Small intestine (tissue), 7 donors: ENCODE data around the gene TSFM. TPM values are rescaled to one million over a fixed set of nuclear protein-coding genes. Genes with fewer than 3 reads are reported as not detected.

Experiments used
- DNase-seq, 2 donors: peaks; one replicate each; pipeline versions ENCODE4 v3.0.0 to v3.0.0-alpha.2; 2013
- FAIRE-seq: peaks from 2 replicates; lab custom pipeline; 2012; peaks lifted over from hg19 to GRCh38; lab: Jason Lieb, UNC
- H3K27ac ChIP-seq, 3 donors: one replicate each; pipeline ENCODE4 v1.5.1; 2013; ENCODE audit warnings: low read length in 2 of 3, mild to moderate bottlenecking in 2 of 3, control low read depth in 1 of 3, inconsistent platforms in 1 of 3, low read depth in 1 of 3, moderate library complexity in 1 of 3
- H3K27me3 ChIP-seq, 3 donors: one replicate each; pipeline ENCODE4 v1.6.1; 2013; ENCODE audit warnings: low read length in 3 of 3, inconsistent platforms in 1 of 3; ENCODE audit not compliant: control insufficient read depth in 3 of 3, insufficient read depth in 3 of 3
- H3K36me3 ChIP-seq, 3 donors: one replicate each; pipeline ENCODE4 v1.6.1; 2013; ENCODE audit warnings: low read length in 3 of 3, inconsistent platforms in 1 of 3, low read depth in 1 of 3, mild to moderate bottlenecking in 1 of 3, moderate library complexity in 1 of 3; ENCODE audit not compliant: control insufficient read depth in 3 of 3, insufficient read depth in 2 of 3
- H3K4me1 ChIP-seq, 3 donors: one replicate each; pipeline ENCODE4 v1.6.1; 2013; ENCODE audit warnings: low read length in 2 of 3, inconsistent platforms in 1 of 3, low read depth in 1 of 3, mild to moderate bottlenecking in 1 of 3, moderate library complexity in 1 of 3; ENCODE audit not compliant: control insufficient read depth in 3 of 3, insufficient read depth in 2 of 3
- H3K4me3 ChIP-seq, 3 donors: one replicate each; pipeline ENCODE4 v1.5.1; 2013; ENCODE audit warnings: low read length in 3 of 3, control low read depth in 1 of 3, inconsistent platforms in 1 of 3, low read depth in 1 of 3, mild to moderate bottlenecking in 1 of 3, moderate library complexity in 1 of 3
- H3K9me3 ChIP-seq, 2 donors: one replicate each; pipeline ENCODE4 v1.6.1; 2013; ENCODE audit warnings: low read depth in 1 of 2, low read length in 1 of 2; ENCODE audit not compliant: control insufficient read depth in 2 of 2, insufficient read depth in 1 of 2
- WGBS, 3 donors: extraction: QIAGEN DNeasy Blood & Tissue Kit; methylation state at CpG; one replicate each; pipeline ENCODE4 v1.1.7; 2013; 5-methylcytosine and 5-hydroxymethylcytosine counted together
- polyA plus RNA-seq, 4 donors: library from polyadenylated mRNA; stranded (reverse) in 3 of 4; unstranded in 1 of 4; fragments of 200-250 nt in 3 of 4; fragments of 120-200 nt in 1 of 4; gene quantifications; one replicate each; pipeline versions ENCODE4 v1.2.1 to v1.2.3, GENCODE V29; 2013
- donor health status: healthy with polysubstance abuse.
- donor health status: control.
- donor health status: control.
- donor health status: Bipolar disorder and iron deficiency.
- donor health status: healthy.

TSFM gene
- polyA plus RNA-seq, 4 donors, result 22.4 to 52.4 (median 35.4) TPM

DNA sequence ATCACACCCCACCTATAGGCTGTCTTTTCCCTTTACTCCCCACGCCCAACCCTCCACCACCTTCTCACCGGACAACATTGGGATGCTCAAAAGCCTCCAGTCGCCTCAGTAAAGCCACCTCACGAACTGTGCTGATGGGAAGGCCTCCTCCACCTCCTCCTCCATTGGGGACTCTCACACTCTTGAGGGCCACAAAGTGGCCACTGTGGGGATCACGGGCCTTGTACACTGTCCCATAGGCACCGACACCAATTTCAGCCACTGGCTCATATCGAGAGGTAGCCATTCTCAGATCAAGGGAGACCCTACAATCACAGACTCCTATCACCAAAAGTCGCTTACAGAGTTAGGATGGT lies 31.2 kb upstream of the TSFM start:
- Histone ChIP-seq H3K27ac (peak overlapping the region in 2 of 3 donors; percentile 67 to 98), H3K27me3 (no peaks in the 10 kb centered on the region), H3K4me1 (peaks cover 0 to 28% (median 2%) of the 10 kb centered on the region in 3 donors), H3K36me3 (peaks cover 3 to 41% (median 11%) of the 10 kb centered on the region in 3 donors), H3K4me3 (peak overlapping the region; percentile 32 to 87 (median 49)), H3K9me3 (no peaks in the 10 kb centered on the region)
- no peak for DNase-seq
- no peak for FAIRE-seq
- 10 to 19% (median 17%) methylated on average over 8 of the region's 8 CpGs for WGBS, 3 donors

DNA sequence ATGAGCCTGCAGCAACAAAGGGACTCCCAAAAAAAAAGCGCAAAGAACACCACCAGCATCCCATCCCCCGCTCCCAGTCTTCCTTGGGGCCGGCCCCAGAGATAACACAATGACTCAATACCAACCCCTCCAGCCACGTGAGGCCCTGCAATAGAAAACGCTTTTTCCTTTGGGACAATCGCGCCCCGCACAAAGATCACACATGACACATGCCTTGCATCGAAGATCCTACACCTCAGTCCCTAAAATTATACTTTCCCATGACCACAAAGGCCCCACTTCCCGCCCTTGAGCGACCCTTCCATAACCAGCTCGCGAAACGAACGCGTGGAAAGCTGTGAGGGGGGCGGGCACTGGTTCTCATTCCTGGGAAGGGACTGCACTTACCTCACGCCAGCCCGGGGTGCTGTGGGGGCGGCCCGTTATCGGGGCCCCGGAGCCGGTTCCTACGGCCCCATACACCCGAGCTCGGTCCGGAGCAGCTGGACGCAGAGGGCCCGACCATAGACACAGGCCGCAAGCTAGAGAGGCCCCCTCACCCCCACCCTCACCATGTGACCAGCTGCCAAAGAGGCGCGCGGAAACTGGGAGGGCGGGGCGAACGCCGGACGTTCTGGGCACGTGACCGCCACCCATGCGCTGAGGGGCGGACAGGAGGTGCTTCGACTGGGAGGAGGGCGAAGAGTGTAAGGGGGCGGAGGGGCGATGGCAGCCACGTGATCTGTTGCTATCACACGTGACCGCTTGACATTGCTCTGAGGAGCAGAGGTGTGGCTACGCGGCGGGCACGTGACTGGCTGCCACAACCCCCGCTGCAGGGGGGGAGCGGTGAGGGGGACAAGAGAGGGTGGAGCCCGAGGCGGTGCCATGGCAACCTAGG lies 30.6 kb upstream of the TSFM start, which contains the start of gene CDK4:
CDK4 (minus strand) TSS at position 523 of the 880 bp plus-strand sequence. CDS start 593 bp downstream, outside the sequence.
- FAIRE-seq, result no peak
- peaks cover 3 to 35% (median 11%) of the 10 kb centered on the region in 3 donors for H3K36me3 ChIP-seq
- no peaks in the 10 kb centered on the region for H3K27me3 ChIP-seq
- H3K9me3 ChIP-seq, result no peaks in the 10 kb centered on the region
- 0 to 1% (median 1%) methylated on average over 53 to 58 of the region's 58 CpGs for WGBS, 3 donors
- H3K27ac ChIP-seq, result peak within 1 kb of the TSS in 2 of 3 donors; percentile 67 to 98
- peak within 1 kb of the TSS; percentile 32 to 87 (median 49) for H3K4me3 ChIP-seq
- peaks cover 2 to 28% (median 2%) of the 10 kb centered on the region in 3 donors for H3K4me1 ChIP-seq
- DNase-seq, result peak; percentile 99 to 100

DNA sequence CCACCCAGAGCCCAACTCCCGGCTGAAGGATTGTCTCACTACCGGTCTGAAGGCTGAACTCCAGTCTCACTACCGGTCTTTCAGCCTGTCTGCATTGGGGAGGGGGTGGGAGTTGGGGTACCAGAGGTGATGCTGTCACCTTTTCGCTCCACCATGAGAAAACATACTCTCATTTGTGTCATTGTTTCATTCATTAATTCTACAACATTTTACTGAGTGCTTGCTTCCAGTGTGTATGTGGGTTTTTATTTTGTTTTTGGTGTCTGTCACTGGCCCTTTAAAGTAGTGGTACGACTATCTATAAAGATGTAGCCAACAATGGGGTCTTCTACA lies 30.0 kb upstream of the TSFM start:
- peak overlapping the region in 2 of 3 donors; percentile 25 to 49 for H3K4me3 ChIP-seq
- peaks cover 3 to 36% (median 9%) of the 10 kb centered on the region in 3 donors for H3K36me3 ChIP-seq
- DNase-seq (no peak), FAIRE-seq (no peak)
- 0 to 3% (median 1%) methylated on average over 5 of the region's 5 CpGs for WGBS, 3 donors
- no peaks in the 10 kb centered on the region for H3K27me3 ChIP-seq
- no peaks in the 10 kb centered on the region for H3K9me3 ChIP-seq
- H3K4me1 ChIP-seq, result peaks cover 2 to 28% (median 2%) of the 10 kb centered on the region in 3 donors
- H3K27ac ChIP-seq, result peak overlapping the region in 2 of 3 donors; percentile 52 to 82

DNA sequence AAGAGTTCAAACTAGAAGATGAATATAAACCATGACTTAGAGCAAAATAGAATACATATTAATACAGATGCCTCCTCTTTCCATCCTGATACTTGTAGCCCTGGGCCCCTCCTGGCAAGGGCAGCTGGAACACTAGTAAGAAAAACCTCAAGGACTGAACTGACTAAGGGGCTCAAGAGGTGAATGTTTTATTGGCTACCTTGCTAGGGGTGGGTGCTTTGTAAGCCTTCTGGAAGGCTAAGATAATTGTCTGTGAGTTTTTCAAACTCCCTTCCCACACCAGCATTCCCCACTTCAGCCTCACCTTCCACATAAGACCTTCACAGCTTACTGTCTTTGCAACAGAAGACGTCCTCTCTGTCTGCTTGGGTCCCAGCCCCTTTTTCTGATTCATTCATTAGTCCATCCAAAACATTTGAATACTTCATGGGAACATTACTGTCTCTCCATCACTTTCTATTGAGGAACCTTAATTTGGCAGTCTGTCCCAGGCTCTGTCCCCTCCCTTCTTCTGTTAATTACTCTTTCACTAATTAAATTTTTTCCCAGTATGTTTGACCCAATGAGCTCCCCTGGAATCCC lies 28.7 kb upstream of the TSFM start:
- FAIRE-seq (no peak), DNase-seq (no peak)
- Histone ChIP-seq H3K27ac (peak overlapping the region in 1 of 3 donors; percentile 87), H3K36me3 (peaks cover 3 to 37% (median 3%) of the 10 kb centered on the region in 3 donors), H3K4me3 (no peak overlapping the region), H3K4me1 (peaks cover 2 to 28% (median 2%) of the 10 kb centered on the region in 3 donors), H3K27me3 (no peaks in the 10 kb centered on the region), H3K9me3 (no peaks in the 10 kb centered on the region)
- 26 to 36% (median 32%) methylated on average over 1 of the region's 1 CpG for WGBS, 3 donors

DNA sequence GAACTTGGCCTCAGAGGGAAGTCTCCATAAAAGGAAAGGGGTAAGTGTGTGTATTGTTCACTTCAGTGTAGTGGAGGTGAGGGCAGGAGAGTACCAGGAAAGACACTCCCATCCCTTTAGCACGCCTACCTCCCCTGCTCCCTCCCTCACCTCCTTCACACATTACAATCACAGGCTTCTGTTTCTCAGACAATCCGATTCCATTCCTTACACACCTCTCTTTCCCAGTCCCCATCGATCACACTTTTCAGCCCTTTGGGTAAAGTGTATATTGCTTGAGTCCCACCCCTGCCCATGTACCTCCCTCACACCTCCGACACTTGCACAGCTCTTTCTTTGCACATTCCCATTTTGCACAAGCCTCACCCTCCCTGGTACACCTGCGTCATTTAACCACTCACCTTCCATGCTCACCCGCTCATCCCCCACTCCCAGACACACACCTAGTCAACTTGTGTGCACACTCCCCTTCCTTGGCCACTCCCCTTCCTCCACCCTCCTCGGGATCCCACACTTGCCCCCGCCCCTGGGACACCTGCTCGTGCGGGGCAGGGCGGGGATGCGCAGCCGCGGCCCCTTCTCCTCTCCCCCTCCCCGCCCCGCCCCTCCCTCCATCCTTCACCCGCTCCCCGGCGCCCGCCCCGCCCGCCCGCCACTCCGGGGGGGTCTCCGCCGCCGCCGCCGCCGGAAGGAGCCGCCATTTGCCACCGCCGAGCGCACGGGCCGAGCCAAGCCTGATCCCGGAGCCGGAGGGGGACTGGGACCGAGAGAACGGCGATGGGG lies 28.0 kb upstream of the TSFM start, which contains the start of gene MARCHF9:
MARCHF9 (plus strand) TSS at position 693 of the 783 bp plus-strand sequence. CDS start 426 bp downstream, outside the sequence.
- WGBS, 3 donors, result 0 to 1% (median 1%) methylated on average over 19 to 41 of the region's 41 CpGs
- Histone ChIP-seq H3K9me3 (no peaks in the 10 kb centered on the region), H3K4me3 (peak within 1 kb of the TSS; percentile 60 to 85 (median 79)), H3K4me1 (peaks cover 2 to 28% (median 2%) of the 10 kb centered on the region in 3 donors), H3K27me3 (no peaks in the 10 kb centered on the region), H3K27ac (peak within 1 kb of the TSS; percentile 15 to 87 (median 41)), H3K36me3 (peaks cover 0 to 34% (median 3%) of the 10 kb centered on the region in 3 donors)
- DNase-seq (peak; percentile 88 to 93), FAIRE-seq (no peak)

DNA sequence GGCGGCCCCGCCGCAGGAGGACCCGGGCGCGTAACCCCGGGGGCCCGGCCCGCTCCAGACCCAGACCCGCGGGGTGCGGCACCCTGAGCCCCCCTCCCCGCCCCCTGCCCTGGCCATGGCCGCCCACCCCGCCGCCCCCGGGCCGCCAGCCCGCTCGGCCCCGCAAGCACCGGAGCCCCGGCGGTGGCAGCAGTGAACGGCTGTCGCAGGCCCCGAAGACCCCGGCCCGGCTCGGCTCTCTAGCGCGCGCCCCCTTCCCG lies 27.5 kb upstream of the TSFM start:
- Histone ChIP-seq H3K9me3 (no peaks in the 10 kb centered on the region), H3K27me3 (no peaks in the 10 kb centered on the region), H3K27ac (peak overlapping the region in 1 of 3 donors; percentile 87), H3K36me3 (peaks cover 0 to 30% (median 3%) of the 10 kb centered on the region in 3 donors), H3K4me3 (peak overlapping the region; percentile 60 to 85 (median 79)), H3K4me1 (peaks cover 2 to 28% (median 2%) of the 10 kb centered on the region in 3 donors)
- no peak for FAIRE-seq
- 0% methylated on average over 1 to 34 of the region's 34 CpGs for WGBS, 3 donors
- DNase-seq, result no peak

DNA sequence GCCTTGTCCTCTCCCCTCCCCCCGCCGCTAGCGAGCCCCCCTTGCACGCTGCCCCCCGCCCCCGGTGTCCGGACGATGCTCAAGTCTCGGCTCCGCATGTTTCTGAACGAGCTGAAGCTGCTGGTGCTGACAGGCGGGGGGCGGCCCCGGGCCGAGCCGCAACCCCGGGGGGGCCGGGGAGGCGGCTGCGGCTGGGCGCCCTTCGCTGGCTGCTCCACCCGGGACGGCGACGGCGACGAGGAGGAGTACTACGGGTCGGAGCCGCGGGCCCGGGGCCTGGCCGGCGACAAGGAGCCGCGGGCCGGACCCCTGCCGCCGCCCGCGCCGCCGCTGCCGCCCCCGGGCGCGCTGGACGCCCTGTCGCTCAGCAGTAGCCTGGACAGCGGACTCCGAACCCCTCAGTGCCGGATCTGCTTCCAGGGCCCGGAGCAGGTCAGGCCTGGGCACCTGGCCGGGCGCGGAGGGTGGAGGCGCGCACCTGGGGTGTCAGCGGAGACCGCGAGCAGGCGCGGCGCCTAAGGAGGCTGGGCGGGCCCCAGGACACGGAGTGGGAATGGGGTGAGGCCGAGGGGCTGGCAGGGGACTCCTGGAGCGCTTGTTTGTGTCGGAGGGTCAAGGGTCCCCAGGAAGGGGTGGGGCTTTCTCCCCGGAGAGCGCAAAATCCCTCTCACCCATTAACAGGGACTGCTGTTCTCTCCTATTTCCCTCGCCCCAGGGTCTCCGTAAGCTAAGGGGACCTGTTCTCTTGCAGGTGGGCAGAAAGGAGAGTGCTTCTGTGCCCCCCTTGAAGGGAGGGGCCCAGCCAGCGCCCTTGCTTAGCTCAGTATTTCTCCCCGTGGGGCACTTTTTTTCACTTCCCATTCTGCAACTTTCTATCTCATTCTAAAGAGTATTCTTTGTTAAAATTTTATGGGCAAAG lies 26.9 kb upstream of the TSFM start:
- no peak for FAIRE-seq
- H3K27ac ChIP-seq, result peak overlapping the region; percentile 15 to 87 (median 41)
- WGBS, 3 donors, result 1% methylated on average over 42 to 76 of the region's 76 CpGs
- H3K4me3 ChIP-seq, result peak overlapping the region; percentile 60 to 85 (median 79)
- no peaks in the 10 kb centered on the region for H3K9me3 ChIP-seq
- peaks cover 0 to 28% (median 0%) of the 10 kb centered on the region in 3 donors for H3K36me3 ChIP-seq
- peaks cover 2 to 28% (median 2%) of the 10 kb centered on the region in 3 donors for H3K4me1 ChIP-seq
- DNase-seq, result peak; percentile 61 to 89
- no peaks in the 10 kb centered on the region for H3K27me3 ChIP-seq
